Measurements from ENCODE around the gene OAT.

The OAT gene

DNA sequence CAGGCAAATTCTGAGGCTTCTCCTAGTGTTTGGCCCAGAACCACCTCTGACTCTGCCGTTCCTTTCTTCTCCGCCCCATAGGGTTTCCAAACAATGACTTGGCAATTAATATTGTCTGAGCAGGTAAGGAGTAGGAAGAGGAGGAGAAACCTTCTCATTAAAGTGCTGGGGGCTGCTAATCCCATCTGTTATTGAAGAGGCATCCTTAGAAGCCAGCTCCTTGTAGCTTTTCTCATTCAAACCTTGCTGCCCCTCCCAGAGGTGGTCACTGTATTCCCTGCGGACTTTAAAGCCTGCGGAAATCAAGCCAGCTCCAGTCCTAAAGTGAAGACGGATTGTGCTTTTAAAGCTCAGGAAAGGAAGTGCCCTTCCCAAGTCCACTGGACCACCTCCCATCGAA, 32.6 kb upstream of the OAT start:
- no peak for DNase-seq (ENCODE audit: low read depth)
- TF ChIP-seq, protein P1, sequence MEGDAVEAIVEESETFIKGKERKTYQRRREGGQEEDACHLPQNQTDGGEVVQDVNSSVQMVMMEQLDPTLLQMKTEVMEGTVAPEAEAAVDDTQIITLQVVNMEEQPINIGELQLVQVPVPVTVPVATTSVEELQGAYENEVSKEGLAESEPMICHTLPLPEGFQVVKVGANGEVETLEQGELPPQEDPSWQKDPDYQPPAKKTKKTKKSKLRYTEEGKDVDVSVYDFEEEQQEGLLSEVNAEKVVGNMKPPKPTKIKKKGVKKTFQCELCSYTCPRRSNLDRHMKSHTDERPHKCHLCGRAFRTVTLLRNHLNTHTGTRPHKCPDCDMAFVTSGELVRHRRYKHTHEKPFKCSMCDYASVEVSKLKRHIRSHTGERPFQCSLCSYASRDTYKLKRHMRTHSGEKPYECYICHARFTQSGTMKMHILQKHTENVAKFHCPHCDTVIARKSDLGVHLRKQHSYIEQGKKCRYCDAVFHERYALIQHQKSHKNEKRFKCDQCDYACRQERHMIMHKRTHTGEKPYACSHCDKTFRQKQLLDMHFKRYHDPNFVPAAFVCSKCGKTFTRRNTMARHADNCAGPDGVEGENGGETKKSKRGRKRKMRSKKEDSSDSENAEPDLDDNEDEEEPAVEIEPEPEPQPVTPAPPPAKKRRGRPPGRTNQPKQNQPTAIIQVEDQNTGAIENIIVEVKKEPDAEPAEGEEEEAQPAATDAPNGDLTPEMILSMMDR (conservative IDR thresholded peaks at IDR 0.05; ENCODE audit: low read depth, low read length), result no peak
- H3K4me3 ChIP-seq (ENCODE audit: low read length), result no peak overlapping the region

DNA sequence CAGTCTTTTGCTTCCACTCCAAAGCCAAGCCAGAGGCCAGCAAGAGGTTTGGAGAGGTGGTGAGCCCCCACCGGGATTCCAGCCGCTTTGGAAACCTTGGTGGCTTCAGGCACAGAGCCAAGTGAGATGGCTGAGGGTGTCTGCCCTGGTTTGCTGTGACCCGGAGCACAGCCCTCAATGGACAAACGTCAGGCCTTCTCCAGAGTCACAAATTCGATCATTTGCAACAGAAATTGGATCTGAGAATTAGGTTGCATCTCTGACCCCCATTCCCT, 32.0 kb upstream of the OAT start:
- TF ChIP-seq, protein P1 (conservative IDR thresholded peaks at IDR 0.05; ENCODE audit: low read depth, low read length), result no peak
- H3K4me3 ChIP-seq (ENCODE audit: low read length), result no peak overlapping the region
- no peak for DNase-seq (ENCODE audit: low read depth)

DNA sequence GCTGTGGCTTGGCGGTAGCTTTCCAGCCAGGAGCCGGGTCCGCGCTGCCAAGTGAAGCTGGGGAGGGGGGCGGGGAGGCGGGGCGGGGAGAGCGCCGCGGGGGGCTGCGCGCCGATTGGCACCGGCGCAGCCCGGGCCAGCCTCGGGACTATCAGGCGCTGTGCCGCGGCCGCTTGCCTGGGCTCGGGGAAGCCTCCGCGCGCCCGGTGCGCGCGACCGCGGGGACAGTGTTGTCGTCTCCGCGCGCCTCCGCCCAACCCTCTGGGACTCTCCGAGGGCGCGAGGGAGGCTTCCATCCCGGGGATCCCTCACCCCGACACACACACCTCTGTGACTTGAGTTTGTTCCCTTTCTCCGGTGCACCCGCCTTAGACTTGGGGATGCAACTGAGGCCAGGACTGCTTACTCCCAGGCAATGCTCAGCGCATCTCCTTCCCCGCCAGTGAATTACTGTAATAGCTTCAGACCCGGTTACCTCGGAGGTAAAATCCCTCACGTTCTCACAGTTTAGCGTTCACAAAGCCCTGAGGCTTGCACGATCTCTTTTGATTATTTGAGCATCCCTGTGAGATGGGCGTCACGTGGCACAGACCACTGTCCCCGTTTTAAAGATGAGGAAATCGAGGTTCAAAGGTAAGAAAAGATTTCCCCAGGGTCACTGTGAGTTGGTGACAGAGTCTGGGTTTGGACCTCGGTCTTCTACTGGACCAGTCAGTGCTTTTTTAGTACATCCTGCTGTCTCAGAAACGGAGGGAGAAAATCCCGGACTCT, 31.5 kb upstream of the OAT start, which contains the start of gene NKX1-2:
Gene NKX1-2, minus strand, starts transcription at position 24 of the 771 bp plus-strand sequence. CDS start 92 bp downstream, outside the sequence.
- peak within 1 kb of the TSS; percentile 19 for H3K4me3 ChIP-seq (ENCODE audit: low read length)
- TF ChIP-seq, protein P1 (conservative IDR thresholded peaks at IDR 0.05; ENCODE audit: low read depth, low read length), result no peak
- DNase-seq (ENCODE audit: low read depth), result no peak

DNA sequence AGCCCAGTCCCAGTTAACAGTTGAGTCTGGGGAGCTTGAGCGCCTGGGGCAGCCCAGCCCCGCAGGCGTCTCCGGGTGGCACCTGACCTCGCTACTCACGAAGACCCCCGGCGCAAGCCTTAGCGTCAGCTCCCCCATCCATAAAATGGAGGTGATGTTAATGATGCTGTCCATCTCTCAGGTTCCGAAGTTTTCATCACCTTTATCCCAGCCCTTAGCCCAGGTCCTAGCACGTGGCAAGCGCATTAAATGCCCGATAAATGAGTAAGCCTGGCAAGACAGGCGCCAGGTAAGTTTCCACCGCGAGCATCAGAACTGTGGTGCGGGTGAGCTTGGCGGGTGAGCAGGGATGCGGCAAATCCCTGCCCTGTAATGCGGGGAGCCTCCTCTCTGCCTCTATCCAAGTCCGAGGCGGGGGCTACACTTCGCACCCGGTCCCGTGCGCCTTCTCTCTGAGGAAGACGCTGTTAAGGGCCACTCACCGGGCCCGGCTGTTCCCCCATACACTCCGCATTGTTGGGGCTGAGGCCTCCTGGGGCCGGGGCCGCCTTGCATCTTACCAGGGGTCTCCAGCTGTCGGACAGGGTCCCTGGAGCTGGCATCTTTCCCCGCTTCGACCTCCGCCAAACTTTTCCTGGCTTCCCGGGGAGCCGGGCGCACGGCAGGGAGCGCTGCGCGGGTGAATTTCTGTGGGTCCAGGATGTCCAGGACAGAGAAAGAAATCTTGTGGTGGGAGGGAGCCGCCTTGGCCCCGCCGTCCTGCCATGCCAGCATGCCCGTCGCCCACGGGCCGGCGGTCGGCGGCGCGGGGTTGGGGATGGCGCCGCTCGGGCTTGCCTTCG, 30.7 kb upstream of the OAT start:
- no peak for DNase-seq (ENCODE audit: low read depth)
- TF ChIP-seq, protein P1 (conservative IDR thresholded peaks at IDR 0.05; ENCODE audit: low read depth, low read length), result no peak
- H3K4me3 ChIP-seq (ENCODE audit: low read length), result peak overlapping the region; percentile 15

DNA sequence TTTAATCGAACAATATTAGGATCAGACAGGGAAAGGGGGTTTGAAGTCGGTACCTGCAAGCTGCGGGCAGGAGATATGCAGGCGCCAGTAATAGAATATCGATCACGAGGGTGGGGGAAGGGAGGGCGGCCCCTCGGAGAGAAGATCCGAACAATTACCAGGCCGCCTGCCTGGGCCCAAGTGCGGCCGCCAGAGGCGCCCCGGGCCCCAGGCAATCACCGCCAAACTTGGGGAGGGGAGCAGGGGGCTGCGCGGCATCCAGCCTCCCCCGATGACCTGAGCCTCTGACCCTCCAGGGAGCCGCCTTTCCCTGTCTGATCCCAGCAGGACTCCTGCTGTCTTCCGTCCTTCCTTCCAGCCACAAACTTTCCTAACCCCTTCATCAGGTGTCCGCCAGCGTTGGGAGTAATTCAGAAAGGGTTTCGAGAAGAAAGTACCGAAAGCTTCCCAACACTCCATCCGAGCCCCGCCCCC, 30.0 kb upstream of the OAT start:
- TF ChIP-seq, protein P1 (conservative IDR thresholded peaks at IDR 0.05; ENCODE audit: low read depth, low read length), result peak; percentile 16
- no peak overlapping the region for H3K4me3 ChIP-seq (ENCODE audit: low read length)
- no peak for DNase-seq (ENCODE audit: low read depth)

DNA sequence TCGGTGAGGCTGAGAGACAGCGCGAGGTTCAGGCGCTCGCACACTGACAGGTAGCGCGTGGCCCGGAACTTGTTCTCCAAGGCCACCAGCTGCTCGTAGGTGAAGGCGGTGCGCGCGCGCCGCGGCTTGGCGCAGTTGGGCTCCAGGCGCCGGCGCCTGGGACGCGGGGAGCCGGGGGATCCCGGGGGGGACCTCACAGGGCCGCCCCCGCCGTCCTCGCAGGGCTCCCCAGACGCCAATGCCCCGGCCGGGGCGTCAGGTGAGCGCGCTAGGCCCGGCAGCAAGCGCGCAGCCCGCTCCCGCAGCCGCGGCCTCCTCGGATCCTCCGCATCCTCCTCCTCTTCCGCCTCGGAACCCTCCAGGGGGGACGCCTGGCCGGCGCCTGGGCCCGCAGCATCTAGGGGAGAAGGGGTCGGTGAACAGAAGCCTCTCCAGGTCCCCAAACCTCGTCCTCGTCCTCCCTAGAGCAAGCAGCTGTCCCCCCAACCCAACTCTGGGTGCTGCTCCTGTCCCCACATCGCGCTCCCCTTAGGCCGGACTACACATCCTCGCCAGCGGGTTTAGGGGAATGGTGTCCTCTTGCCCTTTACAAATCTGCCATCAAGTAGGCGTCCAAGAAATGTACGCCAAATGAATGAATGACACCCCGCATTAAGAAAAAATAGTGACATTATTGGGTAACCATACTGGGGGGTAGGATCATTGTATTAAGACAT, 29.2 kb upstream of the OAT start:
- TF ChIP-seq, protein P1 (conservative IDR thresholded peaks at IDR 0.05; ENCODE audit: low read depth, low read length), result no peak
- no peak for DNase-seq (ENCODE audit: low read depth)
- no peak overlapping the region for H3K4me3 ChIP-seq (ENCODE audit: low read length)
